Endodermal cell (in vitro differentiated cells): ENCODE data around the gene PAX5. TPM values are rescaled to one million over a fixed set of nuclear protein-coding genes. Genes with fewer than 3 reads are reported as not detected.

Source experiments
- DNase-seq: peaks from one replicate; pipeline ENCODE4 v3.0.0-alpha.2; 2017
- H3K27ac ChIP-seq: 2 replicates; pipeline ENCODE4 v1.5.1; 2013; ENCODE audit warnings: mild to moderate bottlenecking, low read depth, low read length, moderate library complexity
- H3K27me3 ChIP-seq: 2 replicates; pipeline ENCODE4 v1.6.1; 2013; ENCODE audit warnings: mild to moderate bottlenecking, low read length, moderate library complexity; ENCODE audit not compliant: insufficient read depth, control insufficient read depth, poor library complexity, severe bottlenecking
- H3K36me3 ChIP-seq: 2 replicates; pipeline ENCODE4 v1.7.0; 2013; ENCODE audit warnings: mild to moderate bottlenecking, low read length, moderate library complexity; ENCODE audit not compliant: control insufficient read depth, insufficient read depth
- H3K4me1 ChIP-seq: one replicate; pipeline ENCODE4 v1.7.0; 2013; ENCODE audit warnings: low read length; ENCODE audit not compliant: control insufficient read depth, insufficient read depth
- H3K4me3 ChIP-seq: 2 replicates; pipeline ENCODE4 v1.5.1; 2013; ENCODE audit warnings: mild to moderate bottlenecking, low read length, moderate library complexity
- H3K9ac ChIP-seq: 2 replicates; pipeline ENCODE4 v1.6.1; 2013; ENCODE audit warnings: mild to moderate bottlenecking, low read length, moderate library complexity; ENCODE audit not compliant: poor library complexity, severe bottlenecking; ENCODE audit errors: extremely low read depth
- H3K9me3 ChIP-seq: 2 replicates; pipeline ENCODE4 v1.6.1; 2013; ENCODE audit warnings: mild to moderate bottlenecking, low read length, moderate library complexity; ENCODE audit not compliant: control insufficient read depth
- H3K27ac Mint-ChIP-seq: 2 replicates; pipeline ENCODE4 v1.8.0; 2020; ENCODE audit warnings: mixed read lengths
- H3K27me3 Mint-ChIP-seq: 2 replicates; pipeline ENCODE4 v1.8.0; 2021; ENCODE audit warnings: mild to moderate bottlenecking, mixed read lengths; ENCODE audit not compliant: insufficient read depth
- H3K36me3 Mint-ChIP-seq: 2 replicates; pipeline ENCODE4 v1.8.0; 2020; ENCODE audit warnings: low read depth, mixed read lengths
- H3K4me1 Mint-ChIP-seq: 2 replicates; pipeline ENCODE4 v1.8.0; 2020; ENCODE audit warnings: mixed read lengths
- H3K4me3 Mint-ChIP-seq: 2 replicates; pipeline ENCODE4 v1.8.0; 2020; ENCODE audit warnings: mild to moderate bottlenecking, moderate library complexity, mixed read lengths
- H3K9me3 Mint-ChIP-seq: 2 replicates; pipeline ENCODE4 v1.8.0; 2020; ENCODE audit warnings: mild to moderate bottlenecking, mixed read lengths
- CTCF ChIP-seq: fragments of 200-600 bp; sonication (generic); conservative IDR thresholded peaks from 2 replicates; pipeline ENCODE4 v1.5.0; 2021; ENCODE audit warnings: antibody characterized with exemption, mild to moderate bottlenecking
- whole genome bisulfite sequencing, 2 experiments: methylation state at CpG; one replicate each; pipeline versions ENCODE4 v1.1.5 to v1.1.7; 2013; ENCODE audit warnings: missing lambda C conversion rate in 2 of 2, mixed read lengths in 1 of 2; ENCODE audit not compliant: insufficient coverage in 1 of 2, insufficient read length in 1 of 2; 5-methylcytosine and 5-hydroxymethylcytosine counted together
- total RNA-seq, 2 donors: library from RNA; stranded (reverse); fragmentation: NEBNext Ultra II Directional in 1 of 2; extraction: Animal tissue kit (Norgen Biotek cat#: 25700) in 1 of 2; gene quantifications; 2 replicates in 1 of 2; 3 replicates in 1 of 2; pipeline ENCODE4 v1.2.1, GENCODE V29; 2021

Gene PAX5
- total RNA-seq, 2 donors from 2014 or later, result 0.15 TPM; not detected in 1

GRCh38 chr9:36808251-36808650 is 225.8 kb downstream of the PAX5 start:
- H3K4me1 Mint-ChIP-seq, result peaks cover 1% of the 10 kb centered on the region
- H3K9me3 ChIP-seq, result no peaks in the 10 kb centered on the region
- TF ChIP-seq CTCF, result no peak
- no peak overlapping the region for H3K4me3 ChIP-seq
- peaks cover 4% of the 10 kb centered on the region for H3K27me3 Mint-ChIP-seq
- no peak overlapping the region for H3K27ac ChIP-seq
- no peak for DNase-seq
- H3K36me3 ChIP-seq, result no peaks in the 10 kb centered on the region
- H3K27ac Mint-ChIP-seq, result no peak overlapping the region
- H3K27me3 ChIP-seq, result no peaks in the 10 kb centered on the region
- no peak overlapping the region for H3K4me3 Mint-ChIP-seq
- no peaks in the 10 kb centered on the region for H3K4me1 ChIP-seq
- WGBS, 2 experiments, result 86 to 97% methylated on average over 3 to 4 of the region's 4 CpGs
- H3K36me3 Mint-ChIP-seq, result no peaks in the 10 kb centered on the region
- peaks cover 3% of the 10 kb centered on the region for H3K9me3 Mint-ChIP-seq
- no peak overlapping the region for H3K9ac ChIP-seq

- no peak for TF ChIP-seq CTCF
- 76 to 91% methylated on average over 10 to 11 of the region's 11 CpGs for WGBS, 2 experiments
- Mint-ChIP-seq H3K27me3 (peaks cover 10% of the 10 kb centered on the region), H3K27ac (no peak overlapping the region), H3K4me1 (peaks cover 1% of the 10 kb centered on the region), H3K36me3 (no peaks in the 10 kb centered on the region), H3K9me3 (peaks cover 1% of the 10 kb centered on the region), H3K4me3 (no peak overlapping the region)
- H3K9me3 ChIP-seq, result no peaks in the 10 kb centered on the region
- no peaks in the 10 kb centered on the region for H3K4me1 ChIP-seq
- H3K4me3 ChIP-seq, result no peak overlapping the region
- DNase-seq, result no peak
- H3K27ac ChIP-seq, result no peak overlapping the region
- H3K27me3 ChIP-seq, result no peaks in the 10 kb centered on the region
- no peaks in the 10 kb centered on the region for H3K36me3 ChIP-seq
- no peak overlapping the region for H3K9ac ChIP-seq
Measured at GRCh38 chr9:36803961-36804360, 230.1 kb downstream of the PAX5 start.

GRCh38 chr9:36802201-36802920 is 231.7 kb downstream of the PAX5 start:
- no peak overlapping the region for H3K9ac ChIP-seq
- peaks cover 10% of the 10 kb centered on the region for H3K27me3 Mint-ChIP-seq
- no peaks in the 10 kb centered on the region for H3K27me3 ChIP-seq
- 65 to 75% methylated on average over 10 to 15 of the region's 15 CpGs for WGBS, 2 experiments
- no peaks in the 10 kb centered on the region for H3K9me3 ChIP-seq
- H3K4me3 ChIP-seq, result no peak overlapping the region
- H3K27ac ChIP-seq, result peak overlapping the region; percentile 41
- no peak overlapping the region for H3K4me3 Mint-ChIP-seq
- TF ChIP-seq CTCF, result no peak
- H3K36me3 ChIP-seq, result no peaks in the 10 kb centered on the region
- no peak for DNase-seq
- H3K9me3 Mint-ChIP-seq, result peaks cover 1% of the 10 kb centered on the region
- H3K4me1 ChIP-seq, result no peaks in the 10 kb centered on the region
- H3K36me3 Mint-ChIP-seq, result no peaks in the 10 kb centered on the region
- H3K27ac Mint-ChIP-seq, result no peak overlapping the region
- H3K4me1 Mint-ChIP-seq, result peaks cover 1% of the 10 kb centered on the region
